Vagina (tissue), 2 donors: ENCODE results near the gene TBC1D32. TPM values are rescaled to one million over a fixed set of nuclear protein-coding genes. Genes with fewer than 3 reads are reported as not detected.

ENCODE experiments used
- DNase-seq, 2 donors: peaks; one replicate each; pipeline ENCODE4 v3.0.0-alpha.2; 2017; ENCODE audit errors: extremely low spot score in 2 of 2
- H3K27ac ChIP-seq: fragments of 200-600 bp; sonication (generic); one replicate; pipeline ENCODE4 v1.5.1; 2019
- H3K27me3 ChIP-seq: fragments of 200-600 bp; sonication (generic); one replicate; pipeline ENCODE4 v1.5.1; 2019
- H3K36me3 ChIP-seq, 2 donors: fragments of 200-600 bp; sonication (generic); one replicate each; pipeline ENCODE4 v1.5.1; 2017 to 2019
- H3K4me1 ChIP-seq: fragments of 200-600 bp; sonication (generic); one replicate; pipeline ENCODE4 v1.5.1; 2019
- H3K4me3 ChIP-seq, 2 donors: fragments of 200-600 bp; sonication (generic); 1 replicate in 1 of 2; 2 replicates in 1 of 2; pipeline ENCODE4 v1.5.1; 2016 to 2019
- H3K9me3 ChIP-seq: fragments of 200-600 bp; sonication (generic); one replicate; pipeline ENCODE4 v1.5.1; 2019
- CTCF ChIP-seq, 3 experiments: fragments of 450-650 bp in 2 of 3; fragments of 200-600 bp in 1 of 3; sonication (generic) in 1 of 3; IDR thresholded peaks; one replicate each; pipeline ENCODE4 v1.5.1; 2017 to 2019; ENCODE audit warnings: antibody characterized with exemption in 3 of 3, mild to moderate bottlenecking in 2 of 3, moderate library complexity in 2 of 3
- POLR2A ChIP-seq, 2 donors: fragments of 450-650 bp; IDR thresholded peaks; one replicate each; pipeline ENCODE4 v1.6.1; 2017; ENCODE audit warnings: antibody characterized with exemption in 2 of 2, mild to moderate bottlenecking in 2 of 2, moderate library complexity in 2 of 2
- POLR2AphosphoS5 ChIP-seq, 2 donors: sonication (generic); formaldehyde crosslinking; IDR thresholded peaks; one replicate each; pipeline ENCODE4 v1.9.0; 2017; ENCODE audit warnings: antibody characterized with exemption in 2 of 2, mild to moderate bottlenecking in 2 of 2, low read depth in 1 of 2; ENCODE audit not compliant: insufficient read depth in 1 of 2
- intact Hi-C: fragments of 100-400 bp; cut with DNase I; formaldehyde crosslinking; loops from one replicate; pipeline ENCODE4 v1.15.1; 2023
- small RNA-seq: library from RNA; depleted of rRNA; stranded (forward); fragments of <200 nt; gene quantifications from one replicate; pipeline ENCODE3, GENCODE V24; 2016
- total RNA-seq: library from RNA; depleted of rRNA; stranded (reverse); fragments of >200 nt; gene quantifications from one replicate; pipeline ENCODE4 v1.2.3, GENCODE V29; 2016

Gene TBC1D32
- total RNA-seq, 1 donor from 2014 or later: 9.8 TPM

DNA sequence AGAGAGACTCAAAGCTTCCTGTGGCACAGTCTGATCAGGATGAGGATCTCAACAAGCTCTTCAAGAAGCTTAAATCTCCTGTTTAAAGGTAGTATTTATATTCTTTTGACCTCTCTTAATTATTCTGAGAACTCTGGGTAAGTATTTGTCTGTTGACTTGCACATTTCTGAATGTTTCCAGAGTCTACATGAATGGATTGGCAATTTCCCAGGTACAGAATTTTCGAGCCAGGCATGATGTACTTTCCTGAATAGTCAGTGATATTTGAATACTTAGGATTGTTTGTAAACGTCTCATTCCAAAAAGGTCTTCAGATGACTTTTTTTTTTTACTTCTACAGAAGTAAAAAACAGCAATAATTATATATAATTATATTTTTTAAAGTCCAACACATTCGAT is 293.4 kb downstream of the TBC1D32 start:
- no peak overlapping the region for H3K27ac ChIP-seq
- intact Hi-C loops: no loop called here
- H3K36me3 ChIP-seq: no peaks in the 10 kb centered on the region
- H3K27me3 ChIP-seq: no peaks in the 10 kb centered on the region
- no peak overlapping the region for H3K4me3 ChIP-seq
- no peak for DNase-seq
- no peak for TF ChIP-seq POLR2AphosphoS5 (IDR thresholded peaks at IDR 0.05; ENCODE audit: insufficient read depth in 1 of 2, low read depth in 1 of 2)
- TF ChIP-seq CTCF (IDR thresholded peaks at IDR 0.05): no peak
- TF ChIP-seq POLR2A (IDR thresholded peaks at IDR 0.05): no peak
- H3K4me1 ChIP-seq: no peaks in the 10 kb centered on the region
- no peaks in the 10 kb centered on the region for H3K9me3 ChIP-seq

DNA sequence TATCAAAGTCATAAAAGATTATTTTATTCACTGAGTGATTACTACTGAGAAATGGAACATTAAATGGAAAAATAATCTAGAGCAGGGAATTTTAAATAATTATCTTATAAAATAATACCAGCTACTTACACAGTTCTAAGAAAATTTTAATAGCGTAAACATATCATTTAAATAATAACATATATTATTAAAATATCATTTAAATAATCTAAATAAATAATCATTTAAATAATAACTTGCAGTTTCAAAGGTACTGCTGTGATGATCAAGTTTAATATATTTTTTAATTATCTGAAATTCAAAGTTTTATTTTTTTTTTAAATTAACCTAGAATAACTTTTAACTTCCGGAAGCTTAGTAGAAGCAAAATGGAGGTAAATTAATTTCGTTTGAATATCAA is 301.2 kb downstream of the TBC1D32 start:
- Histone ChIP-seq H3K9me3 (no peaks in the 10 kb centered on the region), H3K4me1 (no peaks in the 10 kb centered on the region), H3K4me3 (no peak overlapping the region), H3K27ac (no peak overlapping the region), H3K36me3 (no peaks in the 10 kb centered on the region), H3K27me3 (no peaks in the 10 kb centered on the region)
- intact Hi-C loops: no loop called here
- no peak for DNase-seq
- TF ChIP-seq POLR2A (IDR thresholded peaks at IDR 0.05) (no peak), POLR2AphosphoS5 (IDR thresholded peaks at IDR 0.05; ENCODE audit: insufficient read depth in 1 of 2, low read depth in 1 of 2) (no peak), CTCF (IDR thresholded peaks at IDR 0.05) (no peak)

DNA sequence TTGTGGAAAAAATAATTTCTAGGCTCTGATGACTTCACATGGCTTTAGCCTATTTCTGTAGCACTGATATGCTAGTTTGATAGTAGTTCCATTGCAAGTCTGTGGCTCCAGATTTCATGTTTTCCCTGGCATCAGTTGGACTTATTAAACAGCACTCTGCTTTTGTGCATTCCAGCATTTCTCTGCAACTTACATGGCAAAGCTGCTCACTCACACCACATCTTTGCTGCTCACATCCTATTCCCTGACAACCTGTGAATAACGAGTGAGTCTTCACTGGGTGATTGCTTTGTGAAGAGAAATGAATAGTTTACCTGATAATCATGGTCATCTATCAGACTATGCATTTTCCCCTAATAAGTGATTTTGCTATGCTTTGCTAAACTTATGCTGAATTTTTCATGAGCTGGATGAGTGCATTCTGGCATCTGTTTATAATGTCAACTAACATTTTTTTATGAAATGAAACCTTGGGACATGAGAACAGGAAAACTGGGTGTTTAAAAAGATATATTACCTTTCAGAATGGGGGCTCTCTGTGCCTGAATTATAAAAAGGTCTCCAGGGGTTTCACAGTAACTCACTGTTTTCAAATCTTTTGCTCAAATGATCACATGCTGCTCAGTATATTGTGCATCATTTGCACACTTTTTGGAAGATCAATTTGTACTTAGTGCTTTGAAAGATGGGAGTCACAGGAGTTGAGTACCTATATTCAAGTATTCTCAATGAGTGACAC is 301.8 kb downstream of the TBC1D32 start:
- TF ChIP-seq POLR2AphosphoS5 (IDR thresholded peaks at IDR 0.05; ENCODE audit: insufficient read depth in 1 of 2, low read depth in 1 of 2) (no peak), CTCF (IDR thresholded peaks at IDR 0.05) (no peak), POLR2A (IDR thresholded peaks at IDR 0.05) (no peak)
- no peak for DNase-seq
- H3K4me1 ChIP-seq: no peaks in the 10 kb centered on the region
- no peaks in the 10 kb centered on the region for H3K36me3 ChIP-seq
- no peaks in the 10 kb centered on the region for H3K9me3 ChIP-seq
- H3K27me3 ChIP-seq: no peaks in the 10 kb centered on the region
- no peak overlapping the region for H3K27ac ChIP-seq
- no peak overlapping the region for H3K4me3 ChIP-seq
- intact Hi-C loops: no loop called here

Small RNA genes lying within 50 kb of the gene (small RNA-seq; reads per million reads assigned to genes)
- gene RF00019 (not detected), gene RNU6-1286P (not detected)

Other genes with a start within 250 kb of the TBC1D32 start
- gene GJA1, start 101.2 kb upstream of the TBC1D32 start, total RNA-seq: 261 TPM